Omental fat pad (tissue), 4 donors: Measurements from ENCODE around the gene FAM20C. TPM values are rescaled to one million over a fixed set of nuclear protein-coding genes. Genes with fewer than 3 reads are reported as not detected.

Experiments
- ATAC-seq: fragments of 150-250 bp; one replicate; pipeline ENCODE4 v1.9.1; 2016; ENCODE audit warnings: mild to moderate bottlenecking, moderate library complexity; ENCODE audit not compliant: low FRiP score
- DNase-seq: peaks from one replicate; pipeline ENCODE4 v3.0.0-alpha.2; 2019; ENCODE audit warnings: low spot score
- CTCF ChIP-seq, 3 donors: fragments of 450-650 bp; IDR thresholded peaks; one replicate each; pipeline ENCODE4 v1.5.1; 2016 to 2017; ENCODE audit warnings: antibody characterized with exemption in 3 of 3, mild to moderate bottlenecking in 3 of 3, moderate library complexity in 2 of 3
- total RNA-seq, 4 donors: library from RNA; depleted of rRNA; stranded (reverse); fragments of >200 nt; gene quantifications; one replicate each; pipeline ENCODE4 v1.1.0, GENCODE V29; 2016

FAM20C gene
- total RNA-seq, 4 donors from 2014 or later: 25.5 to 119 (median 35.8) TPM

- no peak for TF ChIP-seq CTCF (IDR thresholded peaks at IDR 0.05)
- ATAC-seq (no peak), DNase-seq (no peak)
Measured at GRCh38 chr7:208816-209215, 16.4 kb downstream of the FAM20C start.

- no peak for TF ChIP-seq CTCF (IDR thresholded peaks at IDR 0.05)
- ATAC-seq: no peak
Measured at GRCh38 chr7:209416-209815, 17.0 kb downstream of the FAM20C start.

GRCh38 chr7:209906-210305 is 17.5 kb downstream of the FAM20C start:
- ATAC-seq (no peak), DNase-seq (no peak)
- no peak for TF ChIP-seq CTCF (IDR thresholded peaks at IDR 0.05)

More at GRCh38 chr7:209416-209815, 17.0 kb downstream of the FAM20C start:
- DNase-seq: no peak

- ATAC-seq: no peak
- DNase-seq: no peak
Measured at GRCh38 chr7:210401-210925, 18.1 kb downstream of the FAM20C start.

GRCh38 chr7:211033-211714 is 18.8 kb downstream of the FAM20C start:
- TF ChIP-seq CTCF (IDR thresholded peaks at IDR 0.05): no peak
- DNase-seq (no peak), ATAC-seq (no peak)

More at GRCh38 chr7:210401-210925, 18.1 kb downstream of the FAM20C start:
- TF ChIP-seq CTCF (IDR thresholded peaks at IDR 0.05): no peak

GRCh38 chr7:211715-212058 is 19.3 kb downstream of the FAM20C start:
- ATAC-seq (no peak), DNase-seq (no peak)
- no peak for TF ChIP-seq CTCF (IDR thresholded peaks at IDR 0.05)

GRCh38 chr7:212754-213153 is 20.4 kb downstream of the FAM20C start:
- no peak for DNase-seq
- TF ChIP-seq CTCF (IDR thresholded peaks at IDR 0.05): no peak
- no peak for ATAC-seq
